Heart right ventricle (tissue), 16 donors: ENCODE results near the gene SAMD3. TPM values are rescaled to one million over a fixed set of nuclear protein-coding genes. Genes with fewer than 3 reads are reported as not detected.
"Not testable (repeated sequence)": the region's sequence is repeated elsewhere in the genome, so short reads cannot be mapped to it uniquely, and the experiment has no call there.

Experiments
- ATAC-seq, 8 donors: fragments of 200-7000 bp; cut with Tn5 transposase; one replicate each; pipeline ENCODE4 v1.9.1; 2020; ENCODE audit warnings: mild to moderate bottlenecking in 8 of 8, moderate library complexity in 8 of 8, moderate number of reproducible peaks in 1 of 8
- DNase-seq, 2 donors: peaks; one replicate each; pipeline ENCODE4 v3.0.0-alpha.2; 2020
- H3K27ac ChIP-seq, 10 donors: fragments of 200-600 bp; sonication (generic) in 2 of 10; one replicate each; pipeline versions ENCODE4 v1.5.0 to v1.8.0; 2020 to 2022; ENCODE audit warnings: mild to moderate bottlenecking in 3 of 10
- H3K27me3 ChIP-seq, 7 donors: fragments of 200-600 bp; one replicate each; pipeline ENCODE4 v1.8.0; 2021 to 2022; ENCODE audit warnings: mild to moderate bottlenecking in 2 of 7
- H3K36me3 ChIP-seq, 9 donors: fragments of 200-600 bp; sonication (generic) in 1 of 9; one replicate each; pipeline versions ENCODE4 v1.5.0 to v1.8.0; 2020 to 2022; ENCODE audit warnings: mild to moderate bottlenecking in 2 of 9
- H3K4me1 ChIP-seq, 9 donors: fragments of 200-600 bp; sonication (generic) in 1 of 9; one replicate each; pipeline versions ENCODE4 v1.5.0 to v1.8.0; 2020 to 2022; ENCODE audit warnings: mild to moderate bottlenecking in 4 of 9
- H3K4me3 ChIP-seq, 10 donors: fragments of 200-600 bp; sonication (generic) in 2 of 10; one replicate each; pipeline versions ENCODE4 v1.5.0 to v1.8.0; 2020 to 2022; ENCODE audit warnings: mild to moderate bottlenecking in 7 of 10, moderate library complexity in 2 of 10
- H3K9me3 ChIP-seq, 11 donors: fragments of 200-600 bp in 10 of 11; sonication (generic) in 2 of 11; one replicate each; pipeline versions ENCODE4 v1.5.0 to v1.8.0; 2013 to 2022; ENCODE audit warnings: mild to moderate bottlenecking in 2 of 11, control low read depth in 1 of 11, moderate library complexity in 1 of 11
- CTCF ChIP-seq, 9 donors: fragments of 200-600 bp; sonication (generic) in 2 of 9; IDR thresholded peaks; one replicate each; pipeline versions ENCODE4 v1.5.0 to v1.8.0; 2021 to 2022; ENCODE audit warnings: antibody characterized with exemption in 9 of 9, mild to moderate bottlenecking in 5 of 9, moderate library complexity in 1 of 9
- WGBS, 2 donors: extraction: QIAGEN DNeasy Blood & Tissue Kit; methylation state at CpG; one replicate each; pipeline ENCODE4 v1.1.7; 2013; ENCODE audit warnings: inconsistent platforms in 1 of 2; 5-methylcytosine and 5-hydroxymethylcytosine counted together
- intact Hi-C, 10 donors: fragments of 100-400 bp; cut with DNase I; formaldehyde crosslinking; loops; one replicate each; pipeline versions ENCODE4 v1.11.1 to v1.14.2; 2022
- long read RNA-seq, 3 donors: library from polyadenylated mRNA; unstranded; transcript quantifications; one replicate each; pipeline ENCODE4 v2.0.0, GENCODE V29; 2020 to 2021
- polyA plus RNA-seq, 2 donors: library from polyadenylated mRNA; stranded (reverse); fragments of 200-250 nt; gene quantifications; one replicate each; pipeline ENCODE4 v1.2.3, GENCODE V29; 2013
- total RNA-seq, 10 donors: library from RNA; stranded (reverse); fragmentation: NEBNext Ultra II Directional in 3 of 10; extraction: Animal tissue kit (Norgen Biotek cat#: 25700) in 3 of 10; gene quantifications; one replicate each; pipeline versions ENCODE4 v1.2.1 to v1.2.4, GENCODE V29; 2021 to 2023
- donor health status: Arrhythmogenic right ventricular cardiomyopathy.
- donor health status: ischemic (EF 13 %, LVEDD 7.1; RV severe dilation, severe dysfunction).
- donor health status: healthy with polysubstance abuse.
- donor health status: DM: no; HTN: yes; CAD: no.
- donor health status: DM: no; HTN: no; CAD: no.
- donor health status: ischemic (EF 25% LVEDD 6.9; RV normal size, moderate dysfunction).
- donor health status: ischemic (EF 25% LVEDD 5.7; RV mildly dilated, moderate dysfunction).
- donor health status: healthy.
- donor health status: DM: yes; HTN: yes; CAD: no.
- donor health status: Ischemic cardiomyopathy.
- donor health status: ischemic (EF 35%, LVEDD 5.7; RV mildly dilated, moderate dysfunction).
- donor health status: nonischemic (EF 11% LVEDD 7.7; RV severe dilation, severe dysfunction).
- donor health status: DM: yes; HTN: yes; CAD: no.
- donor health status: PGD.
- donor health status: ischemic (EF 29% LVEDD 5.4; RV normal size, mild dysfunction).
- donor health status: nonischemic (EF 23%, LVEDD 6.1; RV moderate dilation, normal function).

SAMD3 gene
- total RNA-seq (1 to 10 TPM in 1 of 10 donors, under 1 TPM in 2, not detected in 7; 0.38 to 3.1 (median 0.69) TPM), polyA plus RNA-seq (under 1 TPM; 0.12 to 0.51 TPM)
- long read RNA-seq, donor 1, result 0 reads
- long read RNA-seq, donor 2, result 0 reads
- long read RNA-seq, donor 3, result 0 reads

- Histone ChIP-seq H3K9me3 (no peaks in the 10 kb centered on the region), H3K4me1 (no peaks in the 10 kb centered on the region), H3K27ac (peak within 1 kb of the TSS in 1 of 10 donors; percentile 73), H3K36me3 (no peaks in the 10 kb centered on the region), H3K4me3 (peak within 1 kb of the TSS in 1 of 10 donors; percentile 46), H3K27me3 (peaks cover 0 to 6% (median 0%) of the 10 kb centered on the region in 7 donors)
- WGBS, 2 donors, result 59 to 73% methylated on average over 2 of the region's 2 CpGs
- no peak for TF ChIP-seq CTCF (IDR thresholded peaks at IDR 0.05)
- intact Hi-C loops, result no loop called here
- ATAC-seq, result no peak
- no peak for DNase-seq
Observed at GRCh38 chr6:130222775-130223174, at the start of gene SAMD3. Gene SAMD3, minus strand, starts transcription at chr6:130222951. Its CDS starts 7,678 bp downstream, at chr6:130215273.

GRCh38 chr6:130269969-130270635, 47.4 kb upstream of the SAMD3 start:
- H3K27ac ChIP-seq, result no peak overlapping the region
- no peak for DNase-seq
- intact Hi-C loops, result no loop called here
- 81 to 91% methylated on average over 3 of the region's 3 CpGs for WGBS, 2 donors
- H3K36me3 ChIP-seq, result no peaks in the 10 kb centered on the region
- no peak for ATAC-seq
- H3K27me3 ChIP-seq, result no peaks in the 10 kb centered on the region
- no peak for TF ChIP-seq CTCF (IDR thresholded peaks at IDR 0.05)
- H3K4me3 ChIP-seq, result no peak overlapping the region
- peaks cover 0 to 32% (median 13%) of the 10 kb centered on the region in 11 donors for H3K9me3 ChIP-seq
- no peaks in the 10 kb centered on the region for H3K4me1 ChIP-seq

- H3K4me3 ChIP-seq, H3K27me3 ChIP-seq, ATAC-seq, H3K4me1 ChIP-seq, H3K9me3 ChIP-seq, DNase-seq, H3K36me3 ChIP-seq, H3K27ac ChIP-seq, intact Hi-C loops: not testable (repeated sequence)
- WGBS, 2 donors, result 64 to 75% methylated on average over 2 of the region's 2 CpGs
Observed at GRCh38 chr6:130265553-130265952, 42.8 kb upstream of the SAMD3 start.

- Histone ChIP-seq H3K27me3 (no peaks in the 10 kb centered on the region), H3K9me3 (no peaks in the 10 kb centered on the region), H3K27ac (no peak overlapping the region), H3K4me3 (no peak overlapping the region), H3K4me1 (no peaks in the 10 kb centered on the region), H3K36me3 (no peaks in the 10 kb centered on the region)
- no peak for ATAC-seq
- TF ChIP-seq CTCF (IDR thresholded peaks at IDR 0.05), result no peak
- intact Hi-C loops, result no loop called here
- 84 to 87% methylated on average over 2 of the region's 2 CpGs for WGBS, 2 donors
- no peak for DNase-seq
Observed at GRCh38 chr6:130262008-130262407, 39.3 kb upstream of the SAMD3 start.

- H3K27ac ChIP-seq, H3K4me1 ChIP-seq, H3K4me3 ChIP-seq, DNase-seq, ATAC-seq, H3K36me3 ChIP-seq, H3K9me3 ChIP-seq, intact Hi-C loops, H3K27me3 ChIP-seq: not testable (repeated sequence)
- WGBS, 2 donors, result 85 to 87% methylated on average over 3 of the region's 3 CpGs
Observed at GRCh38 chr6:130261558-130261957, 38.8 kb upstream of the SAMD3 start.

- H3K4me3 ChIP-seq, result peak overlapping the region in 1 of 10 donors; percentile 14
- WGBS, 2 donors, result 88 to 92% methylated on average over 15 of the region's 15 CpGs
- H3K36me3 ChIP-seq, DNase-seq, H3K27me3 ChIP-seq, H3K9me3 ChIP-seq, intact Hi-C loops, H3K27ac ChIP-seq, ATAC-seq, H3K4me1 ChIP-seq: not testable (repeated sequence)
Observed at GRCh38 chr6:130260614-130261241, 38.0 kb upstream of the SAMD3 start.

- H3K4me1 ChIP-seq, H3K27me3 ChIP-seq, DNase-seq, H3K4me3 ChIP-seq, ATAC-seq, intact Hi-C loops, H3K9me3 ChIP-seq, H3K36me3 ChIP-seq: not testable (repeated sequence)
- 71 to 72% methylated on average over 4 of the region's 4 CpGs for WGBS, 2 donors
- H3K27ac ChIP-seq, result peak overlapping the region in 1 of 10 donors; percentile 46
Observed at GRCh38 chr6:130260050-130260462, 37.3 kb upstream of the SAMD3 start.
